ENCODE data around the gene FRY.

- TF ChIP-seq USF1 (IDR thresholded peaks at IDR 0.05), result no peak
- TF ChIP-seq EGR1 (IDR thresholded peaks at IDR 0.05), result no peak
- TF ChIP-seq REST (IDR thresholded peaks at IDR 0.05; ENCODE audit: low read depth), result no peak
- no peak for TF ChIP-seq TCF12 (IDR thresholded peaks at IDR 0.05; ENCODE audit: low read depth)
- TF ChIP-seq TEAD4 (IDR thresholded peaks at IDR 0.05), result no peak
- TF ChIP-seq MAX (IDR thresholded peaks at IDR 0.05), result no peak
- TF ChIP-seq YY1 (IDR thresholded peaks at IDR 0.05; ENCODE audit: low read depth), result no peak
- TF ChIP-seq NFIC (IDR thresholded peaks at IDR 0.05), result no peak
Observed at GRCh38 chr13:32262619-32263018, 231.0 kb downstream of the FRY start.
